NCI-H2227 (cell line): ENCODE measurements around the gene SKAP2.

Experiments used
- DNase-seq: peaks from one replicate; lab custom pipeline; 2025; ENCODE audit not compliant: unreplicated experiment; lab: John Stamatoyannopoulos, UW

SKAP2 gene

GRCh38 chr7:26642416-26642815 is 222.0 kb downstream of the SKAP2 start:
- DNase-seq: no peak

GRCh38 chr7:26639695-26640094 is 224.7 kb downstream of the SKAP2 start:
- DNase-seq: no peak

GRCh38 chr7:26639111-26639510 is 225.3 kb downstream of the SKAP2 start:
- no peak for DNase-seq

GRCh38 chr7:26638140-26638539 is 226.2 kb downstream of the SKAP2 start:
- DNase-seq: no peak

- DNase-seq: no peak
These were observed 226.8 kb downstream of the SKAP2 start for GRCh38 chr7:26637610-26638009.

- no peak for DNase-seq
These were observed 227.6 kb downstream of the SKAP2 start for GRCh38 chr7:26636808-26637207.

- no peak for DNase-seq
These were observed 230.8 kb downstream of the SKAP2 start for GRCh38 chr7:26633557-26633956.

- DNase-seq: no peak
These were observed 232.8 kb downstream of the SKAP2 start for GRCh38 chr7:26631601-26632000.

GRCh38 chr7:26630941-26631580 is 233.3 kb downstream of the SKAP2 start:
- DNase-seq: no peak

- DNase-seq: peak; percentile 35
These were observed 234.0 kb downstream of the SKAP2 start for GRCh38 chr7:26630361-26630760.

- no peak for DNase-seq
These were observed 234.7 kb downstream of the SKAP2 start for GRCh38 chr7:26629696-26630095.

GRCh38 chr7:26627891-26628341 is 236.5 kb downstream of the SKAP2 start:
- peak; percentile 64 for DNase-seq

- DNase-seq: no peak
These were observed 237.2 kb downstream of the SKAP2 start for GRCh38 chr7:26627221-26627620.

- DNase-seq: no peak
These were observed 237.7 kb downstream of the SKAP2 start for GRCh38 chr7:26626687-26627086.

GRCh38 chr7:26626156-26626555 is 238.2 kb downstream of the SKAP2 start:
- no peak for DNase-seq

- DNase-seq: no peak
These were observed 239.1 kb downstream of the SKAP2 start for GRCh38 chr7:26625286-26625685.

GRCh38 chr7:26624839-26625238 is 239.6 kb downstream of the SKAP2 start:
- no peak for DNase-seq

GRCh38 chr7:26624431-26624830 is 240.0 kb downstream of the SKAP2 start:
- DNase-seq: no peak

- no peak for DNase-seq
These were observed 244.0 kb downstream of the SKAP2 start for GRCh38 chr7:26620352-26620751.

- no peak for DNase-seq
These were observed 244.9 kb downstream of the SKAP2 start for GRCh38 chr7:26619348-26619984.

- DNase-seq: peak; percentile 51
These were observed 245.5 kb downstream of the SKAP2 start for GRCh38 chr7:26618898-26619297.

GRCh38 chr7:26618449-26618848 is 245.9 kb downstream of the SKAP2 start:
- peak; percentile 28 for DNase-seq
